ENCODE measurements around the gene RPL31.

Gene RPL31

GRCh38 chr2:100993294-100993693 lies 8.8 kb upstream of the RPL31 start:
- H3K4me3 ChIP-seq (ENCODE audit: low read depth, low read length) = no peak overlapping the region
- POLR2A ChIA-PET = no interaction called here
- CTCF ChIA-PET = interaction anchor here (1.2 kb wide), 1 partner anchor 7 kb away, joined by 5 read pairs; no protein-coding TSS in a partner anchor
- TF ChIP-seq CTCF (IDR thresholded peaks at IDR 0.05; ENCODE audit: insufficient read depth, low read length, missing control alignments) = no peak
- DNase-seq (ENCODE audit: low read depth, low spot score) = no peak

- no peak overlapping the region for H3K4me3 ChIP-seq (ENCODE audit: low read depth, low read length)
- ChIA-PET POLR2A (no interaction called here), CTCF (interaction anchor here (0.8 to 1.6 kb wide), 2 partner anchors 10 to 265 kb away, joined by 3 to 5 read pairs; no protein-coding TSS in a partner anchor)
- TF ChIP-seq CTCF (IDR thresholded peaks at IDR 0.05; ENCODE audit: insufficient read depth, low read length, missing control alignments) = no peak
- no peak for DNase-seq (ENCODE audit: low read depth, low spot score)
Measured at GRCh38 chr2:100995309-100996075, 6.6 kb upstream of the RPL31 start.

GRCh38 chr2:100997509-100998234 lies 4.4 kb upstream of the RPL31 start:
- DNase-seq (ENCODE audit: low read depth, low spot score) = no peak
- no peak for TF ChIP-seq CTCF (IDR thresholded peaks at IDR 0.05; ENCODE audit: insufficient read depth, low read length, missing control alignments)
- H3K4me3 ChIP-seq (ENCODE audit: low read depth, low read length) = no peak overlapping the region
- CTCF ChIA-PET = interaction anchor here (0.7 to 2.7 kb wide), 3 partner anchors 10 to 388 kb away, joined by 3 to 8 read pairs (median 4); no protein-coding TSS in a partner anchor
- POLR2A ChIA-PET = no interaction called here

- CTCF ChIA-PET = interaction anchor here (0.7 to 2.7 kb wide), 4 partner anchors 11 to 388 kb away, joined by 3 to 11 read pairs (median 6); no protein-coding TSS in a partner anchor
Measured at GRCh38 chr2:100998235-100998573, 3.9 kb upstream of the RPL31 start.

GRCh38 chr2:100999995-101000394 lies 2.1 kb upstream of the RPL31 start:
- no peak for TF ChIP-seq CTCF (IDR thresholded peaks at IDR 0.05; ENCODE audit: insufficient read depth, low read length, missing control alignments)
- POLR2A ChIA-PET = no interaction called here
- CTCF ChIA-PET = interaction anchor here (0.6 to 2.7 kb wide), 3 partner anchors 42 to 390 kb away, joined by 4 to 11 read pairs (median 8); no protein-coding TSS in a partner anchor
- no peak for DNase-seq (ENCODE audit: low read depth, low spot score)
- H3K4me3 ChIP-seq (ENCODE audit: low read depth, low read length) = no peak overlapping the region

More at GRCh38 chr2:100998235-100998573, 3.9 kb upstream of the RPL31 start:
- TF ChIP-seq CTCF (IDR thresholded peaks at IDR 0.05; ENCODE audit: insufficient read depth, low read length, missing control alignments) = no peak
- DNase-seq (ENCODE audit: low read depth, low spot score) = no peak
- POLR2A ChIA-PET = no interaction called here
- H3K4me3 ChIP-seq (ENCODE audit: low read depth, low read length) = no peak overlapping the region
